ENCODE results near the gene TBC1D1.
A peak's percentile ranks its signal among the peaks of the same experiment; 100 is the strongest.
"Not testable (repeated sequence)": the region's sequence is repeated elsewhere in the genome, so short reads cannot be mapped to it uniquely, and the experiment has no call there.

TBC1D1 gene

GRCh38 chr4:38016698-38017097 is 125.8 kb downstream of the TBC1D1 start:
- DNase-seq (ENCODE audit: low read depth): no peak

- DNase-seq (ENCODE audit: low read depth): no peak
Measured at GRCh38 chr4:38017609-38018008, 126.7 kb downstream of the TBC1D1 start.

- DNase-seq (ENCODE audit: low read depth): no peak
Measured at GRCh38 chr4:38020386-38020785, 129.5 kb downstream of the TBC1D1 start.

- DNase-seq (ENCODE audit: low read depth): not testable (repeated sequence)
Measured at GRCh38 chr4:38020961-38021360, 130.1 kb downstream of the TBC1D1 start.

GRCh38 chr4:38021751-38022150 is 130.9 kb downstream of the TBC1D1 start:
- no peak for DNase-seq (ENCODE audit: low read depth)

- DNase-seq (ENCODE audit: low read depth): no peak
Measured at GRCh38 chr4:38023347-38024205, 132.7 kb downstream of the TBC1D1 start.

GRCh38 chr4:38024206-38024509 is 133.3 kb downstream of the TBC1D1 start:
- no peak for DNase-seq (ENCODE audit: low read depth)

- no peak for DNase-seq (ENCODE audit: low read depth)
Measured at GRCh38 chr4:38025665-38026064, 134.8 kb downstream of the TBC1D1 start.

- no peak for DNase-seq (ENCODE audit: low read depth)
Measured at GRCh38 chr4:38026158-38026740, 135.4 kb downstream of the TBC1D1 start.

- no peak for DNase-seq (ENCODE audit: low read depth)
Measured at GRCh38 chr4:38030023-38030422, 139.1 kb downstream of the TBC1D1 start.

GRCh38 chr4:38034986-38035882 is 144.3 kb downstream of the TBC1D1 start:
- DNase-seq (ENCODE audit: low read depth): peak; percentile 27

GRCh38 chr4:38036548-38036947 is 145.7 kb downstream of the TBC1D1 start:
- no peak for DNase-seq (ENCODE audit: low read depth)

GRCh38 chr4:38037612-38038011 is 146.7 kb downstream of the TBC1D1 start:
- DNase-seq (ENCODE audit: low read depth): no peak

GRCh38 chr4:38040619-38041018 is 149.7 kb downstream of the TBC1D1 start:
- no peak for DNase-seq (ENCODE audit: low read depth)

GRCh38 chr4:38044060-38044459 is 153.2 kb downstream of the TBC1D1 start:
- no peak for DNase-seq (ENCODE audit: low read depth)

- DNase-seq (ENCODE audit: low read depth): no peak
Measured at GRCh38 chr4:38045289-38045988, 154.6 kb downstream of the TBC1D1 start.

GRCh38 chr4:38046727-38047489 is 156.0 kb downstream of the TBC1D1 start:
- no peak for DNase-seq (ENCODE audit: low read depth)

- DNase-seq (ENCODE audit: low read depth): no peak
Measured at GRCh38 chr4:38049545-38050170, 158.8 kb downstream of the TBC1D1 start.

GRCh38 chr4:38050560-38051350 is 159.9 kb downstream of the TBC1D1 start:
- no peak for DNase-seq (ENCODE audit: low read depth)

- DNase-seq (ENCODE audit: low read depth): no peak
Measured at GRCh38 chr4:38055566-38055965, 164.7 kb downstream of the TBC1D1 start.

All from activated gamma-delta T cell treated with anti-CD3 and anti-CD28 coated beads, Interleukin-2, amount 50 U/mL, for 16 hours (primary cell).